ENCODE data around the gene S100A2.

S100A2 gene

GRCh38 chr1:153547560-153548551, 17.8 kb downstream of the S100A2 start:
- peaks cover 5 to 19% (median 17%) of the 10 kb centered on the region in 4 experiments for H3K36me3 ChIP-seq (ENCODE audit: control insufficient read depth in 4 of 4, insufficient read depth in 4 of 4, low read length in 3 of 4)
- ChIA-PET POLR2A (no interaction called here), CTCF (interaction anchor here (0.7 to 4.2 kb wide), 4 partner anchors 12 to 24 kb away, joined by 3 to 17 read pairs (median 8); partner anchors contain the start of gene S100A6)
- peaks cover 0 to 89% (median 54%) of the 10 kb centered on the region in 4 experiments for H3K4me1 ChIP-seq (ENCODE audit: control extremely low read depth in 1 of 4, control insufficient read depth in 4 of 4, insufficient read depth in 4 of 4, low read length in 3 of 4)
- H3K27me3 ChIP-seq (replicated peaks in 2 of 5; ENCODE audit: control insufficient read depth in 4 of 5, insufficient read depth in 5 of 5, low read length in 4 of 5), result no peaks in the 10 kb centered on the region
- 97% methylated on average over 15 of the region's 19 CpGs for WGBS (ENCODE audit: insufficient coverage)
- no peak overlapping the region for H3K27ac ChIP-seq (ENCODE audit: insufficient read depth in 1 of 2, low read depth in 1 of 2, low read length in 2 of 2, poor library complexity in 1 of 2, severe bottlenecking in 2 of 2)
- no peak for DNase-seq
- H3K4me3 ChIP-seq (ENCODE audit: control insufficient read depth in 1 of 7, extremely low read depth in 1 of 7, insufficient read depth in 4 of 7, low read depth in 2 of 7, low read length in 6 of 7), result no peak overlapping the region
- no peaks in the 10 kb centered on the region for H3K9me3 ChIP-seq (ENCODE audit: control extremely low read depth in 1 of 5, control insufficient read depth in 4 of 5, insufficient read depth in 2 of 5, low read depth in 1 of 5, low read length in 4 of 5)

DNA sequence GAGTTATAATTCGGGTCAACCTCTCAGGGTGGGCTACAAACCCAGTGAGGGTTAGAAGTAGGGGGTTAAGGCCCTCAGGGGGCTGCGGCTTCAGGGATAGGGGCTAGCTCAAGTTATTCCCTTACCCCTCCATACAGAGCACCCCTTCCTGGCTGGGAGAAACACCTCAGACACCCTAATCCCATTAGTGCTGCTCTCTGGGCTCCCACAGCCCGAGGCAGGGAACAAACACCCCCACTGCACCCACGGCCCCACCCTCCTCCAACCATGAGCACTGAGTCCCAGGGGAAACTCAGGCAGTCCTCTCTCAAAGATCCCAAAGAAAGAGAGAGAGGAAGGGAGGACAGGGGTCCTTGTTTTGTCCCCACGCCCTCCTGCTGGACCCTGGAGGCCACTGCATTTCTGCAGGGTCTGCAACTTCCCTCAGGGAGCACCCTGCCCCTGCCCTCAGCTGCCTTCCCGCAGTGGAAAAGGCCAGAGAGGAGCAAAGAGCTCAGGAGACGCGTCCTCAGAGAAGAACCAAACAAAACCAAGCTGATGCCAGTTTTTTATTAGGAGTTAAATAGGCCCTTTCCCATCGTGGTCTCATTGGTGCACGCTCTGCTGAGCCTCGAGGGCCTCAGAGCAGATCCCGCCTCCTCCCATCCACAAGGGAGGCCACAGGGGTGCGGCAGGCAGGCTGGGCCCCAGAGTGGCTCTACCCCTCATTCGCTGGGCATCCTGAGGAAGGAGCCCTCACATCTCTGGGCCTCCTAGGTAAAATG, 18.7 kb downstream of the S100A2 start:
- ChIA-PET CTCF (interaction anchor here (1.2 to 4.2 kb wide), 4 partner anchors 7 to 22 kb away, joined by 3 to 17 read pairs (median 11); partner anchors contain the start of gene S100A6), POLR2A (interaction anchor here (2.5 kb wide), 1 partner anchor 19 kb away, joined by 15 read pairs; the partner anchor contains the start of gene S100A2)
- peaks cover 6 to 23% (median 17%) of the 10 kb centered on the region in 4 experiments for H3K36me3 ChIP-seq (ENCODE audit: control insufficient read depth in 4 of 4, insufficient read depth in 4 of 4, low read length in 3 of 4)
- no peaks in the 10 kb centered on the region for H3K9me3 ChIP-seq (ENCODE audit: control extremely low read depth in 1 of 5, control insufficient read depth in 4 of 5, insufficient read depth in 2 of 5, low read depth in 1 of 5, low read length in 4 of 5)
- H3K27ac ChIP-seq (ENCODE audit: insufficient read depth in 1 of 2, low read depth in 1 of 2, low read length in 2 of 2, poor library complexity in 1 of 2, severe bottlenecking in 2 of 2), result no peak overlapping the region
- no peak overlapping the region for H3K4me3 ChIP-seq (ENCODE audit: control insufficient read depth in 1 of 7, extremely low read depth in 1 of 7, insufficient read depth in 4 of 7, low read depth in 2 of 7, low read length in 6 of 7)
- WGBS (ENCODE audit: insufficient coverage), result 92% methylated on average over 11 of the region's 14 CpGs
- H3K27me3 ChIP-seq (replicated peaks in 2 of 5; ENCODE audit: control insufficient read depth in 4 of 5, insufficient read depth in 5 of 5, low read length in 4 of 5), result no peaks in the 10 kb centered on the region
- no peak for DNase-seq
- H3K4me1 ChIP-seq (ENCODE audit: control extremely low read depth in 1 of 4, control insufficient read depth in 4 of 4, insufficient read depth in 4 of 4, low read length in 3 of 4), result peaks cover 0 to 98% (median 59%) of the 10 kb centered on the region in 4 experiments

GRCh38 chr1:153546371-153546770, 19.3 kb downstream of the S100A2 start:
- H3K4me1 ChIP-seq (ENCODE audit: control extremely low read depth in 1 of 4, control insufficient read depth in 4 of 4, insufficient read depth in 4 of 4, low read length in 3 of 4), result peaks cover 2 to 100% (median 63%) of the 10 kb centered on the region in 4 experiments
- ChIA-PET POLR2A (interaction anchor here (2.5 to 2.7 kb wide), 2 partner anchors 11 to 20 kb away, joined by 10 to 15 read pairs; partner anchors contain the start of genes S100A2 and S100A6), CTCF (interaction anchor here (0.8 to 4.3 kb wide), 5 partner anchors 8 to 26 kb away, joined by 3 to 31 read pairs (median 14); partner anchors contain the start of gene S100A6)
- 94% methylated on average over 8 of the region's 8 CpGs for WGBS (ENCODE audit: insufficient coverage)
- peaks cover 6 to 23% (median 17%) of the 10 kb centered on the region in 4 experiments for H3K36me3 ChIP-seq (ENCODE audit: control insufficient read depth in 4 of 4, insufficient read depth in 4 of 4, low read length in 3 of 4)
- H3K27ac ChIP-seq (ENCODE audit: insufficient read depth in 1 of 2, low read depth in 1 of 2, low read length in 2 of 2, poor library complexity in 1 of 2, severe bottlenecking in 2 of 2), result no peak overlapping the region
- no peaks in the 10 kb centered on the region for H3K9me3 ChIP-seq (ENCODE audit: control extremely low read depth in 1 of 5, control insufficient read depth in 4 of 5, insufficient read depth in 2 of 5, low read depth in 1 of 5, low read length in 4 of 5)
- H3K27me3 ChIP-seq (replicated peaks in 2 of 5; ENCODE audit: control insufficient read depth in 4 of 5, insufficient read depth in 5 of 5, low read length in 4 of 5), result no peaks in the 10 kb centered on the region
- H3K4me3 ChIP-seq (ENCODE audit: control insufficient read depth in 1 of 7, extremely low read depth in 1 of 7, insufficient read depth in 4 of 7, low read depth in 2 of 7, low read length in 6 of 7), result peak overlapping the region in 2 of 7 experiments; percentile 67 to 87
- DNase-seq, result no peak

GRCh38 chr1:153545067-153546055, 20.3 kb downstream of the S100A2 start, which contains the start of gene S100A4:
S100A4 (minus strand) TSS chr1:153545806; CDS start chr1:153544794, 1,012 bp downstream.
- peak; percentile 83 to 93 (median 92) for DNase-seq
- Histone ChIP-seq H3K27ac (ENCODE audit: insufficient read depth in 1 of 2, low read depth in 1 of 2, low read length in 2 of 2, poor library complexity in 1 of 2, severe bottlenecking in 2 of 2) (peak within 1 kb of the TSS; percentile 51 to 77), H3K4me1 (ENCODE audit: control extremely low read depth in 1 of 4, control insufficient read depth in 4 of 4, insufficient read depth in 4 of 4, low read length in 3 of 4) (peaks cover 5 to 100% (median 63%) of the 10 kb centered on the region in 4 experiments), H3K27me3 (replicated peaks in 2 of 5; ENCODE audit: control insufficient read depth in 4 of 5, insufficient read depth in 5 of 5, low read length in 4 of 5) (no peaks in the 10 kb centered on the region), H3K36me3 (ENCODE audit: control insufficient read depth in 4 of 4, insufficient read depth in 4 of 4, low read length in 3 of 4) (peaks cover 6 to 23% (median 17%) of the 10 kb centered on the region in 4 experiments), H3K4me3 (ENCODE audit: control insufficient read depth in 1 of 7, extremely low read depth in 1 of 7, insufficient read depth in 4 of 7, low read depth in 2 of 7, low read length in 6 of 7) (peak within 1 kb of the TSS; percentile 21 to 87 (median 65)), H3K9me3 (ENCODE audit: control extremely low read depth in 1 of 5, control insufficient read depth in 4 of 5, insufficient read depth in 2 of 5, low read depth in 1 of 5, low read length in 4 of 5) (no peaks in the 10 kb centered on the region)
- POLR2A ChIA-PET, result interaction anchor here (0.9 to 2.7 kb wide), 4 partner anchors 10 to 21 kb away, joined by 3 to 15 read pairs (median 7); partner anchors contain the start of genes S100A2 and S100A6
- CTCF ChIA-PET, result interaction anchor here (0.8 to 4.3 kb wide), 8 partner anchors 9 to 35 kb away, joined by 3 to 31 read pairs (median 12); partner anchors contain the start of gene S100A6
- under 1% methylated on average over 16 of the region's 19 CpGs for WGBS (ENCODE audit: insufficient coverage)

- ChIA-PET CTCF (interaction anchor here (0.7 to 4.3 kb wide), 7 partner anchors 9 to 34 kb away, joined by 3 to 31 read pairs (median 14); partner anchors contain the start of gene S100A6), POLR2A (interaction anchor here (1.2 to 2.7 kb wide), 3 partner anchors 9 to 22 kb away, joined by 3 to 15 read pairs (median 10); partner anchors contain the start of genes S100A2 and S100A6)
- 65% methylated on average over 6 of the region's 10 CpGs for WGBS (ENCODE audit: insufficient coverage)
- Histone ChIP-seq H3K27me3 (replicated peaks in 2 of 5; ENCODE audit: control insufficient read depth in 4 of 5, insufficient read depth in 5 of 5, low read length in 4 of 5) (no peaks in the 10 kb centered on the region), H3K4me1 (ENCODE audit: control extremely low read depth in 1 of 4, control insufficient read depth in 4 of 4, insufficient read depth in 4 of 4, low read length in 3 of 4) (peaks cover 5 to 100% (median 64%) of the 10 kb centered on the region in 4 experiments), H3K27ac (ENCODE audit: insufficient read depth in 1 of 2, low read depth in 1 of 2, low read length in 2 of 2, poor library complexity in 1 of 2, severe bottlenecking in 2 of 2) (peak overlapping the region; percentile 26 to 77), H3K36me3 (ENCODE audit: control insufficient read depth in 4 of 4, insufficient read depth in 4 of 4, low read length in 3 of 4) (peaks cover 6 to 23% (median 17%) of the 10 kb centered on the region in 4 experiments), H3K9me3 (ENCODE audit: control extremely low read depth in 1 of 5, control insufficient read depth in 4 of 5, insufficient read depth in 2 of 5, low read depth in 1 of 5, low read length in 4 of 5) (no peaks in the 10 kb centered on the region), H3K4me3 (ENCODE audit: control insufficient read depth in 1 of 7, extremely low read depth in 1 of 7, insufficient read depth in 4 of 7, low read depth in 2 of 7, low read length in 6 of 7) (peak overlapping the region; percentile 21 to 87 (median 65))
- no peak for DNase-seq
These were observed 21.1 kb downstream of the S100A2 start for GRCh38 chr1:153544453-153545066.
